Activated CD4-positive, alpha-beta T cell treated with anti-CD3 and anti-CD28 coated beads, Interleukin-2, amount 50 U/mL, for 1 hour (primary cell): Measurements from ENCODE around the gene DPYD.

Source experiments
- DNase-seq: peaks from one replicate; pipeline ENCODE4 v3.0.0-alpha.2; 2020

DPYD gene

GRCh38 chr1:97174039-97174704, 746.7 kb downstream of the DPYD start:
- DNase-seq = no peak

- DNase-seq = no peak
These were observed 750.5 kb downstream of the DPYD start for GRCh38 chr1:97170300-97170699.

- DNase-seq = no peak
These were observed 752.8 kb downstream of the DPYD start for GRCh38 chr1:97168056-97168455.

GRCh38 chr1:97167246-97167645, 753.6 kb downstream of the DPYD start:
- DNase-seq = no peak

DNA sequence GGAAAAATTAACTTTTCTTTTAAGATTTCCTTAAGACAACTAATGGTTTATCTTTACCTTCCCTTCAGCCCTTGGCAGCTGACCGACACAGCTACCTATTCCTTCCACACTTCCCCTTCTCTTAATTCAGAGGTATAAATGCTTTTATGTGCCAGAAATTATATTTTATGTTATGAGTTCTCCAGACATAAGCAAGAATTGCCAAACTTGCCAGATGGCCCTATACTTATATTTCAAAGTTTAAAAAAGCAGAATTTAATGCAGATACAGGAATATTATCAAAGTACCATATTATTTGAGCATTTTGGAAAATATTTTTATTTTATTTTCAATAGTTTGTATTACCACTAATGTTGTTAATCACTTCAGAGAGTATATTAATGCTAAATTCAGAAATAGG, 754.2 kb downstream of the DPYD start:
- no peak for DNase-seq

- DNase-seq = no peak
These were observed 756.6 kb downstream of the DPYD start for GRCh38 chr1:97164276-97164639.

- DNase-seq = no peak
These were observed 757.1 kb downstream of the DPYD start for GRCh38 chr1:97163591-97164275.

DNA sequence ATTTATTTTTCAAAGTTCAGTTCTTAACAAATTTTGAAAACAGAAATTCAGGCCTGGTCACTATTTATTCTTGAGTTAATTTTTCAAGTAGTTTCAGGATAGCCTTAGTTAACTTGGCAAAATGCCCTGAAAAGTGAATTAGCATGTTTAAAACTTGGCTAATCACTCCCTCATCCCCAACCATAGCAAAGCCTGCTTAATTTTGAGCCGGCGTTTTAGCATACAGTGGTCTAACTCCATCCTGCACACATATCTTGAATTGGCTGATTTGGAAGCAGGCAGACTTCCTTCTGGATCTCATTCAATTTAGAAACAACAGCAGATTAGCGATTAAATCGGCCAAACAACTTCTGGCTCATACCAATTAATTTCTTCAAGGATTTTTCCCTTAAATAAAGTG, 760.0 kb downstream of the DPYD start:
- no peak for DNase-seq

DNA sequence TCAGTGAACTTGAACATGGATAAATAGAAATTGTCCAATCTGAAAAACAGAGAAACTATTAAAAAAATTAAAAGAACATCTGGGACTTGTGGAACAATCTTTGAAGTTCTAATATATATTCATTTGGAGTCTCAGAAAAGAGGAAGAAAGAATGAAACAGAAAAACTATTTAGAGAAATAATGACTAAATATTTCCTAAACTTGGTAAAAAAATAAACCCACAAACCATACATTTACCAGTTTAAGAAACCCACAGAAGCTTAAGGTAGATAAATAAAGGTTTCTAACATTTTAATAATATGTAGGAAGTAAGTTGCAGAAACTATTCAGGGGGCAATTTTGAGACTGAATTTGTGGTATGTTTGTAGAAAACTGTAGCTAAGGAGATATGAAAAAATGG, 761.5 kb downstream of the DPYD start:
- DNase-seq = no peak

GRCh38 chr1:97158691-97159096, 762.1 kb downstream of the DPYD start:
- DNase-seq = no peak

DNA sequence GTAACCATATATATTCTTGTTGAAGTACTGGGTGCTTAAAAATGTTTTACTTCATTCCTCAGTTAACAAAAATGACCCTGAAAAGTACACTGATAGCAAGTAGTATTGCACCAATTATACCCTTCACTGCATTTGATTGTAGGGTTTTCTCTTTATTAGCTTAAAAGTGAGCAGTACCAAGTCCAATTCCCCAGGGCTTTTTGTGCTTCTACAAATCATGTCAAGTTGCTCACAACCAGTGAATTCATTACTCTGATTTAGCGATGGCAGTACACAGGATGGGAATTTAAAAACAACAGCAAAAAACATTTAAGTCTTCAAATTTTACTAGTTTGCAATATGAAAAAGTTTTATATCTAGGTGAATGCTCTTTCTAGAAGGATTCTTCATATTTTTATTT, 762.8 kb downstream of the DPYD start:
- DNase-seq = no peak

DNA sequence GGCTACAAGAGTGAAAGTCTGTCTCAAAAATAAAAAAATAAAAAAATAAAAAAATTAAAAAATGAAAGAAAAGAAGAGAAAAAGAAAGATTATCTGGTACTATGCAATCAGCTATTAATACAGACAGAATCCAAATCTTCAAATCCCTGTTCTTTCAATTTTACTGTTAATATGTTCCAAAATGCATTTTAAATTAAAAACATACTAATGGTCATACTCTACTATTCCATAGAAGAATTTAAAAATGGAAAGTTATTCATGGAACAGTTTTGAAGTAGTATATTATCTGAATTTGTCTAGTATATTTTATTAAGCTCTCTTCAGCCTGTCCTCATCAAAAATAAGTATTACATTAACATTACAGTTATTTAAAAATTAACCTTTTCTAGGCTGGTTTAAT, 769.2 kb downstream of the DPYD start:
- DNase-seq = no peak

DNA sequence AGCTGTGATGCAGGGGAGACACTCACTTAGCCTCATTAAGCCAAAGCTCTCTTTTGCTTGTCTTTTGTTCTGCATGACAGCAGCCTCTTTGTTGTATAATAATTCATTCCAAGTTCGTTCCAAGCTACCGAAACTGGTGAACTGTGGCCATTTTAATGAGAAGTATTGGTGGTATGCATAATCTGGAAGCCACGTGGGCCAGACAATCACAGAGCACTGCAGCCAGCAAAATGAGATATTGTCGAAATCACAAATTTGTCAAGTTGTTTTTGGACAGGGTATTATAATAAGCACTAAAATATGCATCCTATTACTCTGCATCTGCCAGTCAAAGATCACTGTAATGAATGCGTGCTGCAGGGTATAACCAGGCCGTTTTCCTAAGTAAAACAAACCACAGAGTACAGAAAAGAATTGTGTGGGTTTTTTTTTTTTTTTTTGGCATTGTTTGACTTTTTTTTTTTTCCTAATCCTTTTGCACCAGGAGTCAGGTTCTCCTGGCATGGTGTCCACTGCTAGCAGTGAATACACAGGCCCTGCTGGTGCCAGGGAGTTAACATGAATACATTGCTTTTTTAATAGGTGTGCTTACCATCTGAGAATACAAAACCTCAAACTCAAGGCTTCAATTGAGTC, 775.4 kb downstream of the DPYD start:
- no peak for DNase-seq

DNA sequence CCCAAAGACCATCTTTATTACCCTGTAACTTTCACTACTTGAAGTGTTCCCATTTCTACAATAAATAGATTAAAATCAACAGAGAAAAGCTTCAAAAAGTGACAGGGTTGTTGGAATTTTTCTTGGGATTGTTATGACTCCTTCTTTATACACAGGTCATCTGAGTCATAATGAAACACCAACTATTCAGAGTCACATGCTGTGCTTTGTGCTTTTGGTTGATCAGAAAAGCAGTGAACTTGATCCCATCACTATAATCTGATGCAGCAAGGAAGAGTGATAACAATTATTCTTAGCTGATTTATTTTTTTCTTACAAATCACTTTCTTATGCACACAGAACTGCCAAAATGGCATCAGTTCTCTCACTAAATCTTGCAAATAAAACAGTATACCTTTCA, 776.3 kb downstream of the DPYD start:
- DNase-seq = no peak

GRCh38 chr1:97143236-97143882, 777.5 kb downstream of the DPYD start:
- no peak for DNase-seq

DNA sequence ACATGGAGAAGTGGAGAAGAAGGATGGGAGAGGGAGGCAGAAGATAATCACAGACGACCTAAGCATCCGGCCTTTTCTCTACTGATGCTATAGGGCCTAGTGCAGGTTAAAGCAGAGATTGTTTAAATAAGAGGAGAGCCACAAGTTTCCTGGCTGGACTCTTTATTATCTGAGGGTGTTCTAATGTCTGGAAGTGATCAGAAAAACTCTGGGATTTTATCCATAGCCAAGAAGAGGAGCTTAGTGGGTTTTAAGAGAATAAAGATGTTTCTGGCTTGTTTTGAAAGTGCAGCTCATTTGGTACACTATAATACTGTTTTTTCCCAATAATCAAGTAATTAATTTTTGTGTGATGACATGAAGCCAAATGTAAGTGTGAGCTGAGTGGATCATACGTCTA, 780.2 kb downstream of the DPYD start:
- no peak for DNase-seq

DNA sequence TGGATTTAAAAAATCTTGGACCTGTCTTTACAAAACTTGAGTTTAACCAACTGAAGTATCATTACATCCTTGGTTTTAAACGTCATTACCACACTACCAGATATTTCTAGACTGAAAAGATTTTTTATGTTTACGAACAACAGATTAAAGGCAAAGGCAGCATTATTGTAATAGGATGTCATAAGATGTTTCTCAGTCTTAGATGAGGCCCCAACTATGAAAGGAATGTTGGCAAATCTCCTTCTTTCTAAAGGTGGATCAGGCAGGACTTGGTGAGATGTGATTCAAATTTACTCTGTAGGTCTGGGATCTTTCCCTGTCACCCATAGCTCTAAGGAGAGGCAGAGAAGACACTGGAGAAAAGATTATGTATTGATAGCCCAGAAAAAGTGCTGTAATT, 781.3 kb downstream of the DPYD start:
- DNase-seq = no peak

DNA sequence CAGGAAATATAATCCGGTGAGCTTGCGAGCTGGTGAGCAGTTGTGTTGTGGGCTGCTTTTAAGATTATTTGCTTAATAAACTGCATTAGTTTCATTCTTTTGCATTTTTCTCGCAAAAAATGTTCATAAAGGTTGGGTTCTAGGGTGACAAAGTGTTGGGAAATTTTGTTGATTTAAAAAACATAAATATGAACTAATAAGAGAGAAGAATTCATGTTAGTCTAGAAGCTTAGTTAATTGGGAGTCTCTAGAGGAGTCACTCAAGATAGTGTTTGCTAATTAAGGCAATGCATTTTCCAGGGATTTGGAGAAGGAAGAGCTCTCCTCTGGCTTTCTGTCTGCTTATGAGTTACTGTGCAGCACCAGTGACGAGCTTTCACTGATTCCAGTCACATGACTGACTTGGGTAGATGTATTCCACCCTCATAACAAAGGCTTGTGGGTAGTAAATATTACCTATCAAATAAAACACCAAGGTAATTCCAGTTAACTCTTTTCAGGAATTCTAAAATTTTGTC, 782.3 kb downstream of the DPYD start:
- no peak for DNase-seq

DNA sequence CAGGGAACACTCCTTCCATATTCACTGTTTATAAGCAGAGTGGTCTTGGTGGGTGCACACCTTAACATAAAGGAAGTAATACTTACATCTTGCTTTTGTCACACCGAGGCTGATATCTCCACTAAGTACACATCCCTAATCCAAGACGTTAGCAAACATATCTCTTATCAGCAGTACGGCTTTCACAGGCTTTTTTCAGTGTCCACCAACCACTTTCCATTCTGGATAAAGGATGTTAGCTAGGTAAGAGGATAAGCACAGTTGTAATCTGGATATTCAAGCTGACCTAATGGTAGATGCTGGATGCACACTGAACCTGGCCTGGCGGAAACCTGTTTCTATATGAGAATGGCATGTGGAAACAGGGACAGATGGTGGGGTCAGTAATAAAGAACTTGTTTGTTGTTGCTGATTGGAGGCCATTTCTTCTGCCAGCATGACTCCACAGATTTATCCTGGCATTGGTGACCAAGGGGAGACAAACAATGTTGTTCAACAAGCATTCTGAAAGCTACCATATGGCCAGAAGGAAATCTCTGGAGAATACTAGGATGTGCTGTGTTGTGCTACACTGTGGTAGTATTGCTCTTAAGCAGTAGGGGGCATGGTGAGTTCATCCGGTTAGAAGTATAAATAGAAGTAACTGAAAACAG, 782.8 kb downstream of the DPYD start:
- no peak for DNase-seq

DNA sequence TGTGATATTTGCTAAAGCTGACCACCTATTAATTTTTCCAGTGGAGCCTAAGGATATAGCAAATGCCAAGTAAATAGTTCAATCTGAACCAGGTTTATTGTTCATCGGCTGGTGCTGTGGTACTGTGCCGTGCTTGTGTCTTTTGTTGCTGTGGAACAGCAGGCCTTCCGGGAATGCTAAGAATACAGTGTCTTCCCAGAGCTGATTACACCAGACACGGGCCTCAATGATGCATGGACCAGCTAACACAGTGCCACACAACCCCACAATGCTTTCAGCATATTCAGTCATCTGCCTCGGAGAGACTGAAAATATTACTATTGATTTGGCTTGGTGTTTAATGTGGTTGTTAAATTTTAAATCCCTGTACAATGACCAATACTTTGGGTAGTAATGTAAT, 783.8 kb downstream of the DPYD start:
- no peak for DNase-seq

DNA sequence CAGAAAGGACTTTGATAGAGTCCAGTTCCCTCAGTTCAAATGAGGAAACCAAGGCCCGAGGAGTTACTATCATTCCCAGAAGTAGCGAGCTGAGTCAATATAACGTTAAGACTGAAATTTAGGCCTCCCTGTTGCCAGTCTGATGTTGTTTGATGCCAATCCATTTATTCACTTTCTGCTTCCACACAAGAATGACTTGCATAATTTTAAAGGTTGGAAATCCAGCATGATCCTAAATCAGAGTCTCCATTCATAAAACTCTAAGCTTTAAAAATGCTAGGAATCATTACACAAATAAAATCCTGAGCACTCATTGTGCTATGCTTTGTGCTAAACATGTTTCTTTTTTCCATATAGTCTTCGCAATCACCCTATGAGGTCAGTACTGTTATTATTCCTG, 784.9 kb downstream of the DPYD start:
- DNase-seq = no peak

DNA sequence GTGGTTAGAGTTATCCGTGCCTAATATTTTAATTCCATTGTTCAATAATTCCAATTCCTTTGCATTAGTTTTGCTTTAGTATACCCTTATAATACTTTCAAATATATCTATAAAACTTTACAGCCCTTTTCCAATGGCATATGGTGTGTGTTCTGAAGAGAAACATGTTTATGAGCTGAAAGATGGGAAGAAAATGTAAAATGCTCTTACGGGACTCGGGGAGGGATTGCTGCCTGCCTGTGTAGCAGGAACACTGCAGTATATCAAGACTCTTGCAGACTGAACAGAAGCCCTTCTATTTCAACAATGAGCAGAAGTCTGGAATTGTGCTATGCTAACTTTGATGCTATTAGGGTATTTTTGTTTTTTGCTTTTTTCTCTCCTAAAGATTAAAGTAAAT, 792.4 kb downstream of the DPYD start:
- DNase-seq = no peak

DNA sequence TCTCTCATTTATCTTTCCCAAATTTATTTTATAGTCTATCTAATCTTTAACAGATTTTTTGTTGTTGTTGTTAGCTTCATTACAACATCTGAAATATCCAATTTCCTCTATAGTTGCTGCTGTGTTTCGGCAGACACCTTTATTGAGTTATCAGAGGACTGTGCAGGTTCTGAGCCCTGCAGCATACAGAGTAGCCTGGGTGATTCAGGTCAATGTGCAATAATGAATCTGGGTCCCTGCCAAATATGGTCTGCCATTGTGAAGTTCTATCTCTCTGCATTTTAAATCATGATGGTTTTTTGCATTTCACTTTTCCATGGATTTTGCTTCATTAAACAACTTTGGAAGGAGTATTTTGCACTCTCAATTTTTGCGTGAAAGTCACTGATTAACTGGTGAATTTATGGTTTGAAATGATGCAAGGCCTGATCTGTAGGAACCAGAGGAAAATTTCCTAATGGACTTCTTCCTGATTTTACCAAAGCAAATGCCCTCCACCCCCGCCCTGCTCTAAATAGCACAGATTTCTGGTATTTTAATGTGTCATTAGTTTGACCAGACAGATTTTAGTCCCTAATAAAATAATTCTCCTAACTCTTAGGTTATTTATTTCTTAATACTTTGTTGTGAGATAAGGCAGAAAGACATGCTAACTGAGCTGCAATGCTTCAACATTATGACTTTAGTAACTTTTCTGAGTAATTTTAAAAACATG, 797.0 kb downstream of the DPYD start:
- DNase-seq = no peak
